Measurements from ENCODE around the gene VKORC1L1.
"Not testable (repeated sequence)": the region's sequence is repeated elsewhere in the genome, so short reads cannot be mapped to it uniquely, and the experiment has no call there.

GRCh38 chr7:65988503-65988902 is 115.6 kb downstream of the VKORC1L1 start:
- not testable (repeated sequence) for TF ChIP-seq ZNF384 (IDR thresholded peaks at IDR 0.05; ENCODE audit: borderline replicate concordance, low read depth, low read length); TARDBP (IDR thresholded peaks at IDR 0.05; ENCODE audit: borderline replicate concordance); PAX8 (IDR thresholded peaks at IDR 0.05); BCL11A (IDR thresholded peaks at IDR 0.05; ENCODE audit: low read depth, low read length); ESRRA (IDR thresholded peaks at IDR 0.05; ENCODE audit: low read length); EZH2 (IDR thresholded peaks at IDR 0.05; ENCODE audit: borderline replicate concordance, control insufficient read depth, low read depth, low read length); USF2 (IDR thresholded peaks at IDR 0.05; ENCODE audit: borderline replicate concordance, low read depth, low read length)
- TF ChIP-seq, protein P1, sequence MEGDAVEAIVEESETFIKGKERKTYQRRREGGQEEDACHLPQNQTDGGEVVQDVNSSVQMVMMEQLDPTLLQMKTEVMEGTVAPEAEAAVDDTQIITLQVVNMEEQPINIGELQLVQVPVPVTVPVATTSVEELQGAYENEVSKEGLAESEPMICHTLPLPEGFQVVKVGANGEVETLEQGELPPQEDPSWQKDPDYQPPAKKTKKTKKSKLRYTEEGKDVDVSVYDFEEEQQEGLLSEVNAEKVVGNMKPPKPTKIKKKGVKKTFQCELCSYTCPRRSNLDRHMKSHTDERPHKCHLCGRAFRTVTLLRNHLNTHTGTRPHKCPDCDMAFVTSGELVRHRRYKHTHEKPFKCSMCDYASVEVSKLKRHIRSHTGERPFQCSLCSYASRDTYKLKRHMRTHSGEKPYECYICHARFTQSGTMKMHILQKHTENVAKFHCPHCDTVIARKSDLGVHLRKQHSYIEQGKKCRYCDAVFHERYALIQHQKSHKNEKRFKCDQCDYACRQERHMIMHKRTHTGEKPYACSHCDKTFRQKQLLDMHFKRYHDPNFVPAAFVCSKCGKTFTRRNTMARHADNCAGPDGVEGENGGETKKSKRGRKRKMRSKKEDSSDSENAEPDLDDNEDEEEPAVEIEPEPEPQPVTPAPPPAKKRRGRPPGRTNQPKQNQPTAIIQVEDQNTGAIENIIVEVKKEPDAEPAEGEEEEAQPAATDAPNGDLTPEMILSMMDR (IDR thresholded peaks at IDR 0.05 in 2 of 3, conservative IDR thresholded peaks at IDR 0.05 in 1 of 3; ENCODE audit: control insufficient read depth in 2 of 3, extremely low read depth in 1 of 3, insufficient read depth in 1 of 3, low read depth in 3 of 3, low read length in 3 of 3): not testable (repeated sequence)
